ENCODE results near the gene PSMC3. TPM values are rescaled to one million over a fixed set of nuclear protein-coding genes. Genes with fewer than 3 reads are reported as not detected.
A peak's percentile ranks its signal among the peaks of the same experiment; 100 is the strongest.

PSMC3 gene
- total RNA-seq, 2 donors from 2014 or later = 175 to 216 TPM

GRCh38 chr11:47437218-47437745, 11.0 kb upstream of the PSMC3 start:
- no peaks in the 10 kb centered on the region for H3K36me3 Mint-ChIP-seq
- H3K4me1 Mint-ChIP-seq (ENCODE audit: low read depth in 2 of 2) = no peaks in the 10 kb centered on the region
- DNase-seq (ENCODE audit: low spot score) (no peak), ATAC-seq (no peak)
- H3K27me3 Mint-ChIP-seq = no peaks in the 10 kb centered on the region
- no peaks in the 10 kb centered on the region for H3K9me3 Mint-ChIP-seq
- H3K4me3 Mint-ChIP-seq = no peak overlapping the region
- no peak overlapping the region for H3K27ac Mint-ChIP-seq

- no peaks in the 10 kb centered on the region for H3K27me3 Mint-ChIP-seq
- no peak for ATAC-seq
- no peaks in the 10 kb centered on the region for H3K9me3 Mint-ChIP-seq
- H3K27ac Mint-ChIP-seq = no peak overlapping the region
- H3K36me3 Mint-ChIP-seq = no peaks in the 10 kb centered on the region
- DNase-seq (ENCODE audit: low spot score) = no peak
- H3K4me3 Mint-ChIP-seq = no peak overlapping the region
- H3K4me1 Mint-ChIP-seq (ENCODE audit: low read depth in 2 of 2) = no peaks in the 10 kb centered on the region
Observed at GRCh38 chr11:47436726-47437125, 10.5 kb upstream of the PSMC3 start.

GRCh38 chr11:47435687-47436086, 9.4 kb upstream of the PSMC3 start:
- peak overlapping the region in 1 of 2 donors; percentile 7 for H3K27ac Mint-ChIP-seq
- ATAC-seq (peak in 1 of 2 donors; percentile 37), DNase-seq (ENCODE audit: low spot score) (no peak)
- no peaks in the 10 kb centered on the region for H3K9me3 Mint-ChIP-seq
- H3K4me1 Mint-ChIP-seq (ENCODE audit: low read depth in 2 of 2) = no peaks in the 10 kb centered on the region
- no peaks in the 10 kb centered on the region for H3K36me3 Mint-ChIP-seq
- H3K4me3 Mint-ChIP-seq = no peak overlapping the region
- no peaks in the 10 kb centered on the region for H3K27me3 Mint-ChIP-seq

- no peak overlapping the region for H3K4me3 Mint-ChIP-seq
- no peaks in the 10 kb centered on the region for H3K36me3 Mint-ChIP-seq
- DNase-seq (ENCODE audit: low spot score) = no peak
- no peaks in the 10 kb centered on the region for H3K9me3 Mint-ChIP-seq
- H3K27ac Mint-ChIP-seq = no peak overlapping the region
- H3K4me1 Mint-ChIP-seq (ENCODE audit: low read depth in 2 of 2) = no peaks in the 10 kb centered on the region
- no peaks in the 10 kb centered on the region for H3K27me3 Mint-ChIP-seq
- no peak for ATAC-seq
Observed at GRCh38 chr11:47434011-47434786, 8.0 kb upstream of the PSMC3 start.

- H3K27ac Mint-ChIP-seq = no peak overlapping the region
- DNase-seq (ENCODE audit: low spot score) (no peak), ATAC-seq (no peak)
- no peak overlapping the region for H3K4me3 Mint-ChIP-seq
- no peaks in the 10 kb centered on the region for H3K4me1 Mint-ChIP-seq (ENCODE audit: low read depth in 2 of 2)
- H3K27me3 Mint-ChIP-seq = no peaks in the 10 kb centered on the region
- no peaks in the 10 kb centered on the region for H3K9me3 Mint-ChIP-seq
- H3K36me3 Mint-ChIP-seq = no peaks in the 10 kb centered on the region
Observed at GRCh38 chr11:47433157-47433556, 6.9 kb upstream of the PSMC3 start.

- no peak for ATAC-seq
- Mint-ChIP-seq H3K27ac (no peak overlapping the region), H3K27me3 (no peaks in the 10 kb centered on the region), H3K9me3 (no peaks in the 10 kb centered on the region), H3K36me3 (no peaks in the 10 kb centered on the region), H3K4me3 (no peak overlapping the region), H3K4me1 (ENCODE audit: low read depth in 2 of 2) (peaks cover 2% of the 10 kb centered on the region in 2 donors)
- no peak for DNase-seq (ENCODE audit: low spot score)
Observed at GRCh38 chr11:47431356-47432083, 5.3 kb upstream of the PSMC3 start.

GRCh38 chr11:47430524-47430923, 4.3 kb upstream of the PSMC3 start:
- Mint-ChIP-seq H3K27me3 (no peaks in the 10 kb centered on the region), H3K4me1 (ENCODE audit: low read depth in 2 of 2) (peaks cover 8 to 12% of the 10 kb centered on the region in 2 donors), H3K27ac (no peak overlapping the region), H3K36me3 (peaks cover 10% of the 10 kb centered on the region), H3K4me3 (no peak overlapping the region), H3K9me3 (no peaks in the 10 kb centered on the region)
- no peak for DNase-seq (ENCODE audit: low spot score)
- no peak for ATAC-seq

- peaks cover 24% of the 10 kb centered on the region for H3K36me3 Mint-ChIP-seq
- DNase-seq (ENCODE audit: low spot score) = no peak
- ATAC-seq = no peak
Observed at GRCh38 chr11:47425611-47426010, 628 bp downstream of the PSMC3 start.

GRCh38 chr11:47418454-47419259, 7.6 kb downstream of the PSMC3 start:
- no peak overlapping the region for H3K4me3 Mint-ChIP-seq
- DNase-seq (ENCODE audit: low spot score) (no peak), ATAC-seq (no peak)
- H3K36me3 Mint-ChIP-seq = peaks cover 6% of the 10 kb centered on the region
- peaks cover 5 to 14% of the 10 kb centered on the region in 2 donors for H3K4me1 Mint-ChIP-seq (ENCODE audit: low read depth in 2 of 2)
- H3K27ac Mint-ChIP-seq = peak overlapping the region in 1 of 2 donors; percentile 62
- no peaks in the 10 kb centered on the region for H3K9me3 Mint-ChIP-seq
- H3K27me3 Mint-ChIP-seq = no peaks in the 10 kb centered on the region

More at GRCh38 chr11:47425611-47426010, 628 bp downstream of the PSMC3 start:
- Mint-ChIP-seq H3K27me3 (no peaks in the 10 kb centered on the region), H3K27ac (peak overlapping the region; percentile 98 to 99), H3K4me3 (peak overlapping the region; percentile 92), H3K4me1 (ENCODE audit: low read depth in 2 of 2) (peaks cover 23 to 30% of the 10 kb centered on the region in 2 donors), H3K9me3 (no peaks in the 10 kb centered on the region)

- no peak for DNase-seq (ENCODE audit: low spot score)
- H3K4me1 Mint-ChIP-seq (ENCODE audit: low read depth in 2 of 2) = peaks cover 5 to 16% of the 10 kb centered on the region in 2 donors
- H3K36me3 Mint-ChIP-seq = peaks cover 5% of the 10 kb centered on the region
Observed at GRCh38 chr11:47417712-47418111, 8.5 kb downstream of the PSMC3 start.

GRCh38 chr11:47415949-47416472, 10.2 kb downstream of the PSMC3 start:
- Mint-ChIP-seq H3K27me3 (no peaks in the 10 kb centered on the region), H3K9me3 (no peaks in the 10 kb centered on the region), H3K36me3 (peaks cover 5% of the 10 kb centered on the region), H3K4me3 (no peak overlapping the region), H3K27ac (peak overlapping the region in 1 of 2 donors; percentile 33), H3K4me1 (ENCODE audit: low read depth in 2 of 2) (peaks cover 5 to 16% of the 10 kb centered on the region in 2 donors)
- no peak for ATAC-seq
- peak; percentile 48 for DNase-seq (ENCODE audit: low spot score)

More at GRCh38 chr11:47417712-47418111, 8.5 kb downstream of the PSMC3 start:
- ATAC-seq = no peak
- H3K27ac Mint-ChIP-seq = peak overlapping the region in 1 of 2 donors; percentile 62
- H3K4me3 Mint-ChIP-seq = no peak overlapping the region
- no peaks in the 10 kb centered on the region for H3K9me3 Mint-ChIP-seq
- no peaks in the 10 kb centered on the region for H3K27me3 Mint-ChIP-seq

GRCh38 chr11:47415091-47415854, 11.0 kb downstream of the PSMC3 start:
- Mint-ChIP-seq H3K36me3 (peaks cover 5% of the 10 kb centered on the region), H3K4me1 (ENCODE audit: low read depth in 2 of 2) (peaks cover 5 to 16% of the 10 kb centered on the region in 2 donors), H3K27me3 (no peaks in the 10 kb centered on the region), H3K4me3 (no peak overlapping the region), H3K9me3 (no peaks in the 10 kb centered on the region), H3K27ac (no peak overlapping the region)
- DNase-seq (ENCODE audit: low spot score) (no peak), ATAC-seq (peak in 1 of 2 donors; percentile 3)

GRCh38 chr11:47414685-47415070, 11.6 kb downstream of the PSMC3 start:
- H3K36me3 Mint-ChIP-seq = peaks cover under 1% of the 10 kb centered on the region
- DNase-seq (ENCODE audit: low spot score) (no peak), ATAC-seq (peak in 1 of 2 donors; percentile 2)
- no peaks in the 10 kb centered on the region for H3K9me3 Mint-ChIP-seq
- no peak overlapping the region for H3K4me3 Mint-ChIP-seq
- no peaks in the 10 kb centered on the region for H3K27me3 Mint-ChIP-seq
- no peak overlapping the region for H3K27ac Mint-ChIP-seq
- H3K4me1 Mint-ChIP-seq (ENCODE audit: low read depth in 2 of 2) = peaks cover 5 to 14% of the 10 kb centered on the region in 2 donors

All from natural killer cell treated with Interleukin-12 subunit alpha and Interleukin-12 subunit beta and Interleukin-15 and Interleukin-18, amount 100 ng/mL, for 72 hours (primary cell).